ENCODE results near the gene INAVA.

The INAVA gene

DNA sequence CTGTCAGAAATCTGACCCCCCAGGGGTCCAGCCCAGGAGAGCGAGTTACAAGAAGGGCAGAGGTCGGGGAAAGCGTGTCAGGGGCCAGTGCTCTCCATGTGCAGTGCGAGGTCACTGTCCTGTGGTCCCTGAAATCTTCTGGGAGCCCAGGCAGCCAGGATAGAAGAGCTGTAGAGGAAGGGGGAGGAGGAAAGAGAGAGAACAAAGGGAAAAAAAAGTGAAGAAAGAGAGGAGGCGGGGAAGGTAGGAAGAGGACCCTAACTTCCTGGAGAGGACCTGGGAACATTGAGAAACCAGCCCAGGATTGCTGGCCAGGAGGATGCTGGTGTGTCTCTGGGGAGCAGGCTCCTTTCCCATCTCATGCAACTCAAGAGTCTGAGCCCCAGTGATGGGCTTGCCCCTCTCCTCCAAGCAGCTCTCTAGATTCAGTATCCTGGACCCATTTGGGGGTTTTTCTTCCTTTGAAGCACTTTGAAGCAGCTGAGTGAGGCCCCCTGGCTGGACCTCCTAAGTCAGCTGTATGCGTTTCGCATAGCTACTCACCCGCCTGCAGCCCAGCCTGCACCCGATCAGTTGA is 6.8 kb upstream of the INAVA start:
- no peak overlapping the region for H3K4me3 ChIP-seq (ENCODE audit: low read depth, low read length)
- TF ChIP-seq, protein P1, sequence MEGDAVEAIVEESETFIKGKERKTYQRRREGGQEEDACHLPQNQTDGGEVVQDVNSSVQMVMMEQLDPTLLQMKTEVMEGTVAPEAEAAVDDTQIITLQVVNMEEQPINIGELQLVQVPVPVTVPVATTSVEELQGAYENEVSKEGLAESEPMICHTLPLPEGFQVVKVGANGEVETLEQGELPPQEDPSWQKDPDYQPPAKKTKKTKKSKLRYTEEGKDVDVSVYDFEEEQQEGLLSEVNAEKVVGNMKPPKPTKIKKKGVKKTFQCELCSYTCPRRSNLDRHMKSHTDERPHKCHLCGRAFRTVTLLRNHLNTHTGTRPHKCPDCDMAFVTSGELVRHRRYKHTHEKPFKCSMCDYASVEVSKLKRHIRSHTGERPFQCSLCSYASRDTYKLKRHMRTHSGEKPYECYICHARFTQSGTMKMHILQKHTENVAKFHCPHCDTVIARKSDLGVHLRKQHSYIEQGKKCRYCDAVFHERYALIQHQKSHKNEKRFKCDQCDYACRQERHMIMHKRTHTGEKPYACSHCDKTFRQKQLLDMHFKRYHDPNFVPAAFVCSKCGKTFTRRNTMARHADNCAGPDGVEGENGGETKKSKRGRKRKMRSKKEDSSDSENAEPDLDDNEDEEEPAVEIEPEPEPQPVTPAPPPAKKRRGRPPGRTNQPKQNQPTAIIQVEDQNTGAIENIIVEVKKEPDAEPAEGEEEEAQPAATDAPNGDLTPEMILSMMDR (IDR thresholded peaks at IDR 0.05; ENCODE audit: low read depth, low read length) = no peak

DNA sequence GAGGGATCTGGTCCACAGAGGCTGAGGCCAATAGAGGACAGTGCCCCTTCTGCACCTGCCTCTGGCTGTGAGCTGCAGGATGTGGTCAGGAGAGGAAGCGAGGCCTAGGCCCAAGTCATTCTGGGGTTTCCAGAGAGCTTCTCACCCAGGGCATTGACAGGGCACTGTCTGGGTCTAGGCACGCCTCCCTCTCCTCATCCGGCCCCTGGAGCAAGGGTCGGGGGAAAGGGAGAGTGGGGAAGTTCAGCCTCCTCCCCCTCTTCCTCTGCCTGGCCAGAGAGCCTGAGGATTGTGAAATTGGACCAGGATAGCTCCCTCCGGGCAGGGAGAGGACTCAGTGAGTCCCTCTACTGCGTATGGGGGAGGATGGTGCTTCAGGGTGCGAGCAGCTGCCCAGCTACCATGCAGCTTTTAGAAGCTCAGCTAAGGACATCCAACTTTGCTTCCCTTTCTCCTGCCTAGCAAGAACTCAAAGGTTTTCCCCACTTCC is 6.3 kb upstream of the INAVA start:
- TF ChIP-seq, protein P1 (IDR thresholded peaks at IDR 0.05; ENCODE audit: low read depth, low read length) = no peak
- H3K4me3 ChIP-seq (ENCODE audit: low read depth, low read length) = no peak overlapping the region

DNA sequence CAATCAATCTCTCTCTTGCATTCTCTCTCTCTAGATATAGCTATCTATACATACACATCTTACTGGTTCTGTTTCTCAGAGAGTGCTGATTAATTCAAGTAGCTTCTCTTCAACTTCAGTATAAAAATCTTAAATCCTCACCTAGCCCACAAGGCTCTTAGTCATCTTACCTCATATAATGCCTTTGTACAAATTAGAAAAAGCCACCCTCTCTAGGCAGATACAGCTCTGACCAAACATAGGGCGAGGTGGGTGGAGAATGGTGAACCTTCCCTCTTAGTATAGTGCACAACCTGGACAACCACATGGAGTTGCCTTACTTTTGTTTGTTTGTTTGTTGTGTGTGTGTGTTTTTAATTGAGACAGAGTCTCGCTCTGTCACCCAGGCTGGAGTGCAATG is 5.1 kb upstream of the INAVA start:
- TF ChIP-seq, protein P1 (IDR thresholded peaks at IDR 0.05; ENCODE audit: low read depth, low read length) = no peak
- H3K4me3 ChIP-seq (ENCODE audit: low read depth, low read length) = no peak overlapping the region

DNA sequence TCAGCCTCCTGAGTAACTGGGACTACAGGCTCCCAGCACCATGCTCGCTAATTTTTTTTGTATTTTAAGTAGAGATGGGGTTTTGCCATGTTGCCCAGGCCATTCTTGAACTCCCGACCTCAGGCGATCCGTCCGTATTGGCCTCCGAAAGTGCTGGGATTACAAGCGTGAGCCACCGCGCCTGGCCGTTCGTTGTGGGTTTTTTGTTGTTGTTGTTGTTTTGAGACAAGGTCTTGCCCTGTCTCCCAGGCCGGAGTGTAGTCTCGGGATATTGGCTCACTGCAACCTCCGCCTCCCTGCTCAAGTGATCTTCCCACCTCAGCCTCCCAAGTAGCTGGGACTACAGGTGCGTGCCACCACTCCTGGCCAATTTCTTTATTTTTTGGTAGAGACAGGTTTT is 4.7 kb upstream of the INAVA start:
- no peak overlapping the region for H3K4me3 ChIP-seq (ENCODE audit: low read depth, low read length)
- TF ChIP-seq, protein P1 (IDR thresholded peaks at IDR 0.05; ENCODE audit: low read depth, low read length) = no peak

DNA sequence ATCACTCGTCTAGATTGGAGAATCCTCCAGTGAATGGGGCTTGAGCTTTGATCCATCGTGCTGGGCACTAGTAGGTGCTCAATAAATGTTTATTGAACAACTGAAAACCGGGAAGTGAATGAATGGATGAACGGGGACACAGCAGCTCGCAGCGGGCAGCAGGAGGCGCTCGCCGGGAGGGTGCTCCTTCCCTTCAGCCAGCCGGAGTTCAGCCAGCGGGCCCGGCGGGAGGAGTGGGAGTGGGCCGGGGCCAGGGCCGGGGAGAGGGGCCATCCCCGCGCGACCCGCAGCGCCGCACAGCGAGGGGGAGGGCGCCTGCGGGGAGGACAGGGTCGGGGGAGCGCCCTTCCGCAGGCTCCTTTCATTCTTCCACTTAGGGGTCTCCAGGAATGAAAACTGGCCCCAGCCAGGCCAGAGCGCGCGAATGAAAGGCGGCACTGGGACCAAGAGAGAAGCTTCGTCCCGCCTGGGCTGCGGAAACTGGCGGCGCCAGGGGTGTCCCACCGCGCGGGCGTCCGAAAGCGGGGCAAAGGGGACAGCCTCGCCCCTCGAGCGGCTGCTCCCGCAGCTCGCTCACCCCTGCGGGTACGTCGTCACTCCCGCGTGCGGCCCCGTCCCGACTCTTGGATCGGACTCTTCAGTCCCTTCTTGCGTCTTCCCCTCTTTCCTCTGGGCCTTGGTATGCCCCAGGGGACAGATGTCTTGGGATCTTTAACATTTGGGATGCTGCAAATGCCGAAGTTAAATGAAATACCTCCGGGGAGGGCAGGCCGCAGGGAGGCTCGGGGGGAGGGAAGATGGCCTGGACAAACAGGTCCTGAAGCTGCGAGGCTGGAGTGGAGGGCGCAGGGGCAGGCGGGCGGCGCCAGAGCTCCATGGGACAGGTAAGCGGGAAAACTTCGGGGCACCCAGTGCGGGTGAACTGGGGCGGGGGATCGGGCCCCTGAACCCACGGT is 3.6 kb upstream of the INAVA start:
- H3K4me3 ChIP-seq (ENCODE audit: low read depth, low read length) = peak overlapping the region; percentile 56

DNA sequence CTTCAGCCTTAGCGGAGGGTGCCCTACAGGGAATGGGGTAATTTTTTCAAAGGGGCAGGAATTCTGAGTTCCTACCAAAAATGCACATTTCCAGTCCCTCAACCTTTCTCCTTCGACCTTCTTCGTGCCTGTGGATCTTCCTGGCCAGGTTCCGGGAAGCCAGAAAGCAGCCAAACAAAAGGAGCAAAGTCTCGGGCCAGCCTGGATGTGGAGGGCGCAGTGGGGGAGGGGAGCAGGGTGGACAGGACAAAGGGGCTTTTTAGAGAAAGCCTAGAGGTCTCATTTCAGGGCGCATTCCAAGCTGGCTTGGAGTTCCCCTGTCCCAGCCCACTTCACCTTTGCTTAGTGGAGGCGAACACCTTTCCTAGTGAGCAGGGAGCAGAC is 2.9 kb upstream of the INAVA start:
- TF ChIP-seq, protein P1 (IDR thresholded peaks at IDR 0.05; ENCODE audit: low read depth, low read length) = no peak
- H3K4me3 ChIP-seq (ENCODE audit: low read depth, low read length) = no peak overlapping the region; the same call in 1 of the 2 replicates

More for the DNA sequence above, 3.6 kb upstream of the INAVA start:
- TF ChIP-seq, protein P1 (IDR thresholded peaks at IDR 0.05; ENCODE audit: low read depth, low read length) = peak; percentile 39

DNA sequence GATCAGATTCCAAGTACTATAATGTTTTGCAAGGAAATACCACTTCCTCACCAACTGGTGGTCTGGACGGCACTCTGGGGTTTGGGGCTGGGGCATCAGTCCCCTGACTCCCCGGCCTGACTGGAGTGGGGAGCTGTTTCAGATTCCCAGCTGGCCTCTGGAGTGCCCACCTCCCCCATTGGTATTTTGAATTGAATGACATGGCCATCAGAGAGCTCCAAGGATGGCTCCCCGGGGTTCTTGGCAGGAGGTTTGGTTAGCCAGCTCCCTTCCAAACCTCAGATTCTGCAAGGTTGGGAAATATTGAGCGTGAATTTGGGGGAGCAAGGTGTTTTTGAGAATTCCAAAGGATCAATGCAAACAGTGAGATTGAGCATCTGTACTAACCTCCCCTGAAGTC is 2.2 kb upstream of the INAVA start:
- H3K4me3 ChIP-seq (ENCODE audit: low read depth, low read length) = no peak overlapping the region
- TF ChIP-seq, protein P1 (IDR thresholded peaks at IDR 0.05; ENCODE audit: low read depth, low read length) = no peak
